Progenitor cell of endocrine pancreas (in vitro differentiated cells): ENCODE data around the gene PSMB5. TPM values are rescaled to one million over a fixed set of nuclear protein-coding genes. Genes with fewer than 3 reads are reported as not detected.

Source experiments
- DNase-seq: peaks from one replicate; pipeline ENCODE4 v3.0.0; 2021; ENCODE audit warnings: low spot score; ENCODE audit not compliant: unreplicated experiment
- H3K27ac Mint-ChIP-seq: 2 replicates; pipeline ENCODE4 v1.8.0; 2021; ENCODE audit warnings: mild to moderate bottlenecking, moderate library complexity, mixed read lengths
- H3K27me3 Mint-ChIP-seq: 2 replicates; pipeline ENCODE4 v1.8.0; 2021; ENCODE audit warnings: mixed read lengths
- H3K36me3 Mint-ChIP-seq: 2 replicates; pipeline ENCODE4 v1.8.0; 2022; ENCODE audit warnings: mixed read lengths; ENCODE audit not compliant: insufficient read depth
- H3K4me1 Mint-ChIP-seq: 2 replicates; pipeline ENCODE4 v1.8.0; 2021; ENCODE audit warnings: low read depth, mixed read lengths
- H3K4me3 Mint-ChIP-seq: 2 replicates; pipeline ENCODE4 v1.8.0; 2021; ENCODE audit warnings: low read depth, mild to moderate bottlenecking, moderate library complexity, mixed read lengths
- H3K9me3 Mint-ChIP-seq: 2 replicates; pipeline ENCODE4 v1.8.0; 2021; ENCODE audit warnings: low read depth, mixed read lengths
- total RNA-seq: library from RNA; stranded (reverse); gene quantifications from 2 replicates; pipeline ENCODE4 v1.2.1, GENCODE V29; 2021
- TF ChIP-seq, protein P1 (sequence below): fragments of 200-600 bp; sonication (generic); IDR thresholded peaks from one replicate; pipeline ENCODE4 v1.5.0; 2021; ENCODE audit warnings: antibody characterized with exemption, mild to moderate bottlenecking; ENCODE audit not compliant: unreplicated experiment

The PSMB5 gene
- total RNA-seq, 1 donor from 2014 or later: 156 TPM

DNA sequence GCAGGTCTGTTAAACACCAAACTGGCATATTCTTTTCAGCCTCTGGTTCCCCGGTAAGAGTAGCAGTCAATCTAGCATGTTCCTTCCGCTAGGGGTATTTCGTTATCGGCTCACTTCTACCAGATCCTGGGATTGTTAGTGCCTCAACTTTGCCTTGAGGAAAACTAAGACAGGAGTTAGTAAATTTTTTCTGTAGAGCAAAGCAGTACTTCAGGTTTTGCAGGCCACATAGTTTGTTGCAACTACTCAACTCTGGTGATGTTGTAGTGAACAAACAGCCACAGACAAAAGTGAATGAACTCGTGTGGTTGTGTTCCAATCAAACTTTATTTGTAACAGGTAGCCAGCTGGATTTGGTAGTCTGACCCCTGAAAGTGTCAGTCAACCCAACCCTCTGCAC lies 28.9 kb upstream of the PSMB5 start:
- TF ChIP-seq, protein P1, sequence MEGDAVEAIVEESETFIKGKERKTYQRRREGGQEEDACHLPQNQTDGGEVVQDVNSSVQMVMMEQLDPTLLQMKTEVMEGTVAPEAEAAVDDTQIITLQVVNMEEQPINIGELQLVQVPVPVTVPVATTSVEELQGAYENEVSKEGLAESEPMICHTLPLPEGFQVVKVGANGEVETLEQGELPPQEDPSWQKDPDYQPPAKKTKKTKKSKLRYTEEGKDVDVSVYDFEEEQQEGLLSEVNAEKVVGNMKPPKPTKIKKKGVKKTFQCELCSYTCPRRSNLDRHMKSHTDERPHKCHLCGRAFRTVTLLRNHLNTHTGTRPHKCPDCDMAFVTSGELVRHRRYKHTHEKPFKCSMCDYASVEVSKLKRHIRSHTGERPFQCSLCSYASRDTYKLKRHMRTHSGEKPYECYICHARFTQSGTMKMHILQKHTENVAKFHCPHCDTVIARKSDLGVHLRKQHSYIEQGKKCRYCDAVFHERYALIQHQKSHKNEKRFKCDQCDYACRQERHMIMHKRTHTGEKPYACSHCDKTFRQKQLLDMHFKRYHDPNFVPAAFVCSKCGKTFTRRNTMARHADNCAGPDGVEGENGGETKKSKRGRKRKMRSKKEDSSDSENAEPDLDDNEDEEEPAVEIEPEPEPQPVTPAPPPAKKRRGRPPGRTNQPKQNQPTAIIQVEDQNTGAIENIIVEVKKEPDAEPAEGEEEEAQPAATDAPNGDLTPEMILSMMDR: no peak
- peak overlapping the region; percentile 54 for H3K27ac Mint-ChIP-seq
- DNase-seq: no peak
- no peaks in the 10 kb centered on the region for H3K27me3 Mint-ChIP-seq
- H3K4me3 Mint-ChIP-seq: no peak overlapping the region
- H3K9me3 Mint-ChIP-seq: no peaks in the 10 kb centered on the region
- H3K4me1 Mint-ChIP-seq: peaks cover 6% of the 10 kb centered on the region
- H3K36me3 Mint-ChIP-seq: peaks cover 39% of the 10 kb centered on the region

DNA sequence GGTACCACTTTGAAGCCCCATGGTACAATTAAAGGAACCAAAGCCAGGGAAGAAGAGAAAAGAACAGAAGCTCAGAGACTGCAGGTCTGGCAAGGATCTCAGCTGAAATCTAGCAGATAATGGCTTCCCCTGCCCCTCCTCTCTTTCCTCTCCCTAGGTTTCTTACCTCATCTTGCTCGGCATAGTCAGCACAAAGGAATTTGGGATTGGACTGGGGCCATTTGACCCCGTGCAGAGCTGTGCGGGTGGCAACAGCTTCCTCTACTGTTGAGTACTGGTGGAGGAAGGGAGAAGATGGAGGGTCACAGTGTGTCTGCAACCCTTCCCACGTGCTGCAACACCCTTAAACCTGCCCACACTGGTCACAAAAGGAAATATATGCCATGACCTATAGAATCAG lies 27.3 kb upstream of the PSMB5 start:
- Mint-ChIP-seq H3K36me3 (peaks cover 35% of the 10 kb centered on the region), H3K9me3 (no peaks in the 10 kb centered on the region)

DNA sequence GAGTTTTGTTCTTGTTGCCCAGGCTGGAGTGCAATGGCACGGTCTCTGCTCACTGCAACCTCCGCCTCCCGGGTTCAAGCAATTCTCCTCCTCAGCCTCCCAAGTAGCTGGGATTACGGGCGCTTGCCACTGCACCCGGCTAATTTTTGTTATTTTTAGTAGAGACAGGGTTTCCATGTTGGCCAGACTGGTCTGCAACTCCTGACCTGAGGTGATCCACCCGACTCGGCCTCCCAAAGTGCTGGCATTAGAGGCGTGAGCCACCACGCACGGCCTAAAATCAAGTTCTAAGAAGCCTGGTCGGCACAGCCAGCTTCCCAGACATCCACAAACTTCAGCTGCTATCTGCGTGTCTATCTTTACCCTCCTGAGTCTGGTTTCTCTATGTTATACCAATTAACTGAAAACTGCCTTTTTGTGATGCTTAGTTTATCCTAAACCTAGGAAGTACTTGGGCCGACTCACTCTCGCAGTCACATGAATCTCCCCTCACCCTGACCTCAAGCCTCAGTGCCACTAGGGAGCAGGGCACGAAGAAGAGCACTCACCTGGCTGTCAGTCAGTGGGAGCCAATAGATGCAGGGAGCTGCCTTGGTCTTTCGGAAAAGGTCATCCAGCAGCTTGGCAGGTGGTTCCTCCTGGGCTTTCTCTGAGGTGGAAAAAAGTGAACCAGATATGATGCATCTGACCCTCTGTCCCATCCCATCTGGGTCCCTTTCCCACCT lies 26.0 kb upstream of the PSMB5 start:
- peaks cover 12% of the 10 kb centered on the region for H3K4me1 Mint-ChIP-seq
- H3K36me3 Mint-ChIP-seq: peaks cover 31% of the 10 kb centered on the region
- TF ChIP-seq, protein P1: no peak
- H3K27ac Mint-ChIP-seq: no peak overlapping the region
- no peaks in the 10 kb centered on the region for H3K27me3 Mint-ChIP-seq
- H3K9me3 Mint-ChIP-seq: no peaks in the 10 kb centered on the region
- H3K4me3 Mint-ChIP-seq: no peak overlapping the region
- no peak for DNase-seq

More for the DNA sequence above, 27.3 kb upstream of the PSMB5 start:
- Mint-ChIP-seq H3K4me3 (no peak overlapping the region), H3K4me1 (peaks cover 4% of the 10 kb centered on the region), H3K27me3 (no peaks in the 10 kb centered on the region), H3K27ac (no peak overlapping the region)
- TF ChIP-seq, protein P1: no peak
- DNase-seq: no peak

DNA sequence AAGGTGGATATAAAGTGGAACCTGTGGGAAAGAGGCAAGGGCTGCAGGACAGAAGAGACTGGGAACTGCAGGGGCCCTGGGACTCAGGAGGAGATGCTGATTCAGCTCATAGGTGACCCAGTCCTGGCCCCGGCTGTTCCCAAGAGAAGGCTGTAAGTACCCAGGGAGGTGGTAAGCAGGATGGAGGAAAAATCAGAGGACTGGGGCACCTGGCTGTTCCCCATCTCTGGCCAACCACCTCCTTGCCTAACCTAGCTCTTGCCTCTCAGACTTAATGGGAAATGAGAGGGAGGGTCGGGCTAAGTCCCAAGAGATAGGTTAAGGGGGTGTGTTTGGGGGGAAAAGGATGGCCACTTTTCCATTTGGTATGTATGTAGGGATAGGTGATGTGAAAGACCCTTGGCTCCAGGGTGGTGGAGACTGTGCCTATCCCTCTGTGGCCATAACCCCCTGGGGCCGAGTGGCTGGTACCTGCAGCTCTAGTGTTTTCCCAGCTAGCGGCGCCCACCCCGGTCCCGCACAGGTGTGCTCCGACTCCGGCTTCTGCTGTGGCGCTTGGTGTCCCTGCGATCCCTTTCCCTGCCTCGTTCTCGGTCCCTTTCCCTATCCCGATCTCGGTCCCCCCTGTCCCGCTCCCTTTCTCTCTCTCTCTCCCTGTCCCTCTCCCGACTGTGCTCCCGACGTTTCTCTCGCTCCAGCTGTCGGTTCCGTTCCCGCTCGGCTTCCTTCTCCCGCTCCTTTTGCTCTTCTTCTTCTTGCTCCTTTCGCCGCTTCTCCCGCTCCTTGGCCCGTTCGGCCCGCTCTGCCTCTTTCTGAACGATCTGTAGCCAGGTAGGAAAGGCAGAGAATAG lies 24.2 kb upstream of the PSMB5 start:
- TF ChIP-seq, protein P1: no peak
- Mint-ChIP-seq H3K9me3 (no peaks in the 10 kb centered on the region), H3K36me3 (peaks cover 23% of the 10 kb centered on the region), H3K27me3 (no peaks in the 10 kb centered on the region), H3K27ac (peak overlapping the region; percentile 71), H3K4me3 (no peak overlapping the region), H3K4me1 (peaks cover 12% of the 10 kb centered on the region)
- DNase-seq: no peak
